Measurements from ENCODE around the gene ROCK2.
"Not testable (repeated sequence)": the region's sequence is repeated elsewhere in the genome, so short reads cannot be mapped to it uniquely, and the experiment has no call there.

ROCK2 gene

DNA sequence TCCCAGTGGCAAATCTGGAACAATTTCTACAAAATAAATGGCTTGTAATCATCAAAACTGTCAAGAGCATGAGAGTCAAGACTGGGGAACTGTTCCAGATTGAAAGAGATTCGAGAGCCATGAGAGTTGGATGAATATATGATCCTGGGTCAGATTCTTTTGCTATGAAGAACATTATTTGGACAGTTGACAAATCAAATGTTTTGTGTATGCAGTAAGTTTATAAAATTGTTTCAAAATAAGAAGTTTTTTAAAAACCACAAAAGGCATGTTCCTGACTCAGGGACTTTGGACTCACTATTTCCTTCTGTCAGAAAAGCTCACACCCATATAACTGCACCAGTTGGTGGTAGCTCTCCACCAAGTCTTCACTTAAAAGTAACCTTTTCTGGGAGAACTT is 38.5 kb downstream of the ROCK2 start:
- DNase-seq = peak; percentile 83

DNA sequence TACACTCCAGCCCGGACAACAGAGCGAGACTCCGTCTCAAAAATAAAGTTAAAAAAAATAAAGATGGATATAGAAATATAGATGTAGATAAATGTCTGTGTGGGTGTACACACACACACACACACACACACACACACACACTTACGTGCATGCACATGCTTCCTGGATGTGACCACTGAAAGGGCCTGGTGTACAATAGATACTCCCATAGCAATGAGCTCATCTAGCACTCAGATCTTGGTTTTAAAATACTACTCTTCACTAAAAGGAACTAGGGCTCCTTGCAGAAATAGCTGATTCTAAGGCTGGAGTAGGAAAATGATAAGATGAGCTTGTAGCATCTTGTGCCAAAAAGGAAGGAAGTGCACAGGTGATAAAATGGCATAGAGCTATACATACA is 39.1 kb downstream of the ROCK2 start:
- no peak for DNase-seq

- DNase-seq = no peak
Measured at GRCh38 chr2:11304476-11304875, 40.0 kb downstream of the ROCK2 start.

GRCh38 chr2:11303290-11304013 is 41.0 kb downstream of the ROCK2 start:
- no peak for DNase-seq

GRCh38 chr2:11299439-11299838 is 45.0 kb downstream of the ROCK2 start:
- DNase-seq = no peak

- DNase-seq = no peak
Measured at GRCh38 chr2:11298592-11298991, 45.8 kb downstream of the ROCK2 start.

DNA sequence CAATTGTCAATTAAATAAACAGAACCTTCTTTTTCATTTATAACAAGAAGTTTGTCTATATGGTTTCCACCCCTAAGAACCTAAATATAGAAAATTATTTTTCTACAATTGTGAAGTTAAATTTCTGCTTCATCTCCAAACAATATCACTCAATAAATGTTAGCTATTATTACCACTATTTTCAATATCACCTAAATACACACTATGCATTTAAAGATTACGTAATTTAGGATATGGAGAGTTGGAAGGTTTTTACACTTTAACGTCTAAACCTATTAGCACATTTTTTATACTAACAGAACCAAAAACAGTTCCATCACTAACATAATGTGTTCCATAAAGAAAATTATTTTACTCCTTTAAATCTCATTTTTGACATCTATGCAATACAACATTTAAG is 48.0 kb downstream of the ROCK2 start:
- DNase-seq = no peak

DNA sequence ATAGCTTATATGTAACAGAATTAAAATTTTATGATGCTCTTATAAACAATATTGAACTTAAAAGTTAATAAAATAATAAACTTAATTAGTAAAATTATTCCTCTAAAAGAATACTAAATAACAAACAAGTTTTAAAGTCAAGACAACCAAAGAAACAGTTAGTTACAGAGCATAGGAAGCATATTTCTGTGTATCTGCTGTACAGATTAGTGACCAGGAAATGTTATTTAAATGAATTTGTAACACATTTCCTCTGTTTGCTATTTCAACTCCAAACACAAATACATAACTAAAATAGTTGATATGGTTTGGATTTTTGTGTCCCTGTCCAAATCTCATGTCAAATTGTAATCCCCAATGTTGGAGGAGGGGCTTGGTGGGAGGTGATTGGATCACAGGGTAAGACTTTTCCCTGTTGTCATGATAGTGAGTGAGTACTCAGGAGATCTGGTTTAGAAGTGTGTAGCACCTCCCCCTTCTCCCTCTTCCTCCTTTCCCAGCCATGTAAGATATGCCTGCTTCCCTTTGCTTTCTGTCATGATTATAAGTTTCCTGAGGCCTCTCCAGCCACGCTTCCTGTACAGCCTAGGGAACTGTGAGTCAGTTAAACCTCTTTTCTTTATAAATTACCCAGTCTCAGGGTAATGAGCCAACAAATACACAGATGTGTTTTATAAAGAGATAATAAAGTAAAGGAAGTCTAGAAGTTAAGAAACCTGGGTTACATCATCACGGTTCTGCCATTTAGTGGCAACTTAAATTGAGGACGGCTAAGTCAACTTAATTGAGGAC is 51.8 kb downstream of the ROCK2 start:
- peak; percentile 25 for DNase-seq

GRCh38 chr2:11290713-11291112 is 53.7 kb downstream of the ROCK2 start:
- DNase-seq = no peak

- no peak for DNase-seq
Measured at GRCh38 chr2:11290211-11290610, 54.2 kb downstream of the ROCK2 start.

GRCh38 chr2:11288431-11288830 is 56.0 kb downstream of the ROCK2 start:
- DNase-seq = no peak

DNA sequence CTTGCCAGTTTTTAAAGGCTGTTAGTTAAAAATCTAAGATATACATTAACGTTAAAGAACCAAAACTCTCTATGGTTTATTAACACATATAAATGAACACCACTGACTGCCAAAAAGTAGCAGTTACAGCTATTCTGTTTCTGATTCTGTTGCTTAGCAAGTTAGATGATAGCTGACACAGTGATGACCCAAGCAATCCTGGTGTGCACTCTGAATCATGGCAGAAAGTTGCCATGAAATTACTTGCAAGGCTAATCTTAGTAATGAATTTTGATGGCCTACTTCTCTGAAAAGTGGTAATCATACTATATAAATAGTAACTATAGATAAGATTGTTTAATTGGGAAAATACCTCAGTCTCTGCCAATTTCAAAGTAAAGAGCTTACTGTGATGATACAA is 57.7 kb downstream of the ROCK2 start:
- DNase-seq = no peak

- DNase-seq = no peak
Measured at GRCh38 chr2:11286323-11286722, 58.1 kb downstream of the ROCK2 start.

DNA sequence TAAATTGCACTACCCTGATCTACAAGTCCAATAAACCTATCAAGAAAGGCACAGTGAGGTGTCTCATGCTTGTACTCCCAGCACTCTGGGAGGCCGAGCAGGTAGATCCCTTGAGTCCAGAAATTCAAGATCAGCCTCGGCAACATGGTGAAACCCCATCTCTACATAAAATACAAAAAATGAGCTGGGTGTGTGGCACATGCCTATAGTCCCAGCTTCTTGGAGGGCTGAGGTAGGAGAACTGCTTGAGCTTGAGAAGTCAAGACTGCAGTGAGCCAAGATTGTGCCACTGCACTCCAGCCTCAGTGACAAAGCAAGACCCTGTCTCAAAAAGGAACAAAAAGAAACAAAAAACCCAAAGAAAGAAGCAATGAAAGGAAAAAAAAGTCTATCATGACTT is 58.9 kb downstream of the ROCK2 start:
- DNase-seq = no peak

DNA sequence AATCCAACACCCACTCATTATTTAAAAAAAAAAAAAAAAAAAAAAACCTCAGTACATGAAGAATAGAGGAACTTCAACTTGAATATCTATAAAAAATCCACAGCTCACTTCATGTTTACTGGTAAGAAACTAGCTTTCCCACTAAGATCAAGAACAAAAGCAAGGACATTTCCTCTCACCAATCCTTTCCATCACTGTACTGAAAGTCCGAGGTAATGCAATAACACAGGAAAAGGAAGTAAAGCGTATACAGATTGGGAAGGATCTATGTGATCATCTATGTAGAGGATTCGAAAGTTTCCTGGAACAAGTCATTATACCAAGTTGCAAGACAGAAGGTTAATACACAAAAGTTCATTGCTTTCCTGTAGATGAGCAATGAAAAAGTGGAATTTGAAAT is 63.2 kb downstream of the ROCK2 start:
- DNase-seq = no peak

GRCh38 chr2:11280713-11281112 is 63.7 kb downstream of the ROCK2 start:
- DNase-seq = no peak

GRCh38 chr2:11279398-11279797 is 65.0 kb downstream of the ROCK2 start:
- DNase-seq = no peak

DNA sequence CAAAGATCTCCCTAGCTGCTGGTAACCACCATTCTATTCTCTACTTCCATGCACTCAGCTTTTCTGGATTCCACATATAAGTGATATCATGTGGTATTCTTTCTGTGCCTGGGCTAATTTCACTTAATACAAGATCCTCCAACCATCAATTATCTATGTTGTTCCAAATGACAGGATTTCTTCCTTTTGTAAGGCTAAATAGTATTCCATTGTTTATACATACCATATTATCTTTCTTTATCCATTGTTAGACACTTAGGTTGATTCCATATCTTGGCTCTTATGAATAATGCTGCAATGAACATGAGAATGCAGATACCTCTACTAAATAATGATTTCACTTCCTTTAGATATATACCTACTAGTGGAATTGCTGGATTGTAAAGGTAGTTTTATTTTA is 66.2 kb downstream of the ROCK2 start:
- DNase-seq = no peak

- no peak for DNase-seq
Measured at GRCh38 chr2:11275910-11276309, 68.5 kb downstream of the ROCK2 start.

DNA sequence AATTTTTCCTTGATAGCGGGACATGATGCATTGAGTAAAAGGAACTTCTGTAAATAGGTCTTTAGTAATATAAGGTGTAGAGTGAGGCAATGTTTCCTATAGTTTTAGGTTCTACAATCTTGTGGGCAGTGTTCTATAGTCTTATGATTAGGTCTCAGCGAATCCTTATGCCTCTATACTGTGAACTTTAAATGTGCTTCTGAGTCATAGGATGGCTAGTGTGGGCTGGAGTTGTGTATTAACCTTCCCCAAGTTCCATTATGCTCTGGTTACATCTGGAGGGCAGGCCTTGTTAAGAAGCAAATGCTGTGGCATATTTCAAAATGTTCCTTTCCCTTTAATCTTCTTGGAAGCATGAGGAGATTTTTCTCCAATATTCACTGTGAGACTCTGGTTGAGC is 73.5 kb downstream of the ROCK2 start:
- peak; percentile 27 for DNase-seq

DNA sequence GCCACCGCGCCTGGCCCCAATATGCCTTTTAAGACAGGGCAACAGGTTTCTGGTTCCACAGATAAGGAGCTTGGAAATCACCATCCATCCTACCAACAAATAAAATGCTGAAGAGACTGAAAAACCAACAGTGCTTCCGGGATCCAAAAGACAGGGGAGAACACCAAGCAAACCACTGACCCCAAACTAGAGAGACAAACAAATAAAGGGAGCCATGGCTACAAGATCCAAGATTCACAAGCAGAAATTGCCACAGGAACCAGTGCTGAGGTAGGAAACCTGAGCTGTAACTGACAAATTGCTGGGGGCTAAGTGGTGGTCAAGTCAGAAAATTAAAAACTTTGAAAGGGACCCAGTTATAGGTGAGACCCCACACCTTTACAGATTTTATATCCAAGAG is 76.5 kb downstream of the ROCK2 start:
- no peak for DNase-seq

GRCh38 chr2:11264818-11265217 is 79.6 kb downstream of the ROCK2 start:
- no peak for DNase-seq

DNA sequence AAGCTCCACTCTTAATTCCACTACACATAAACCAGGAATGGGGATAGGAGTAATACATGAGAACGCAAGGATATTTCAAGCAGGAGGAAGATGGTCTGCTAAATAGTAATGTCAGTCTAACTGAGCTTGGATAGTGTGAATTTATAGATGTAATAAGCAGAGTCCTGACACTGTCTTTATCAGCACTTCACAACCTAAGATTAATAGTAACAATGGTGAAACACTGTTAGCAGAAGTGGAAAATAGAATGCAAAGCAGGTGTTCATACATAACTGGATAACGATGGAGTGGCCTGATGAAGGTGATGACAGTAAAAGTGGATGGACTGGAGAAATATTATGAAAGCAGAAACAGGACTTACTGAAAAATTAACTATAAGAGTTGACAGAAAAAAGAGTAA is 80.4 kb downstream of the ROCK2 start:
- no peak for DNase-seq

- DNase-seq = no peak
Measured at GRCh38 chr2:11263177-11263576, 81.3 kb downstream of the ROCK2 start.

DNA sequence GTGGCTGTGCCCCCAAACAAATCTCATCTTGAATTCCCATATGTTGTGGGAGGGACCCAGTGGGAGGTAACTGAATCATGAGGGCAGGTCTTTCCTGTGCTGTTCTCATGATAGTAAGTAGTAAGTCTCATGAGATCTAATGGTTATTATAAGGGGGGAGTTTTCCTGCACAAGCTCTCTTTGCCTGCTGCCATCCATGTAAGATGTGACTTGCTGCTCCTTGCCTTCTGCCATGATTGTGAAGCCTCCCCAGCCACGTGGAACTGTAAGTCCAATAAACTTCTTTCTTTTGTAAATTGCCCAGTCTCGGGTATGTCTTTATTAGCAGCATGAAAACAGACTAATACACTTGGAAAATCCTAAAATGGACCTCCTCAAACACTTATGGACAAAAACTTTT is 82.0 kb downstream of the ROCK2 start:
- not testable (repeated sequence) for DNase-seq

All from EL (cell line).